Measurements from ENCODE around the gene IMMP2L.

The IMMP2L gene

DNA sequence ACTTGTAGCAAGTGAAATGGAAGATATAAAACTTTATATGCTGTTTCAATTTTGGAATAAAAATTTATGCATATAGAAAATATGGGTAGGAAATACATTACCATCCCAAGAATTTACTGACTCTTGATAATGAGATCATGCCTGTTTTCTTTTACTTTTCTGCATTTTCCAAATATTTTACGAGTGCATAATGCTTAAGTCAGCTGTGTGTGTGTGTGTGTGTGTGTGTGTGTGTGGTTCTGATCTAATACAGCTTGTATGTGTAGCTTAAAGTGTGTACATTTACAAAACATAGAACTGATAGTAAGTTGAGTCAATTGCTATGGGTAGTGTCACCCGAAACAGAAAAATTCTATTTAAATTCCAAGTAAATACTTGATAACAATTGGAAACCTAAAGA is 787.2 kb downstream of the IMMP2L start:
- no peak overlapping the region for H3K4me3 ChIP-seq (ENCODE audit: low read depth, low read length)
- TF ChIP-seq, protein P1, sequence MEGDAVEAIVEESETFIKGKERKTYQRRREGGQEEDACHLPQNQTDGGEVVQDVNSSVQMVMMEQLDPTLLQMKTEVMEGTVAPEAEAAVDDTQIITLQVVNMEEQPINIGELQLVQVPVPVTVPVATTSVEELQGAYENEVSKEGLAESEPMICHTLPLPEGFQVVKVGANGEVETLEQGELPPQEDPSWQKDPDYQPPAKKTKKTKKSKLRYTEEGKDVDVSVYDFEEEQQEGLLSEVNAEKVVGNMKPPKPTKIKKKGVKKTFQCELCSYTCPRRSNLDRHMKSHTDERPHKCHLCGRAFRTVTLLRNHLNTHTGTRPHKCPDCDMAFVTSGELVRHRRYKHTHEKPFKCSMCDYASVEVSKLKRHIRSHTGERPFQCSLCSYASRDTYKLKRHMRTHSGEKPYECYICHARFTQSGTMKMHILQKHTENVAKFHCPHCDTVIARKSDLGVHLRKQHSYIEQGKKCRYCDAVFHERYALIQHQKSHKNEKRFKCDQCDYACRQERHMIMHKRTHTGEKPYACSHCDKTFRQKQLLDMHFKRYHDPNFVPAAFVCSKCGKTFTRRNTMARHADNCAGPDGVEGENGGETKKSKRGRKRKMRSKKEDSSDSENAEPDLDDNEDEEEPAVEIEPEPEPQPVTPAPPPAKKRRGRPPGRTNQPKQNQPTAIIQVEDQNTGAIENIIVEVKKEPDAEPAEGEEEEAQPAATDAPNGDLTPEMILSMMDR (IDR thresholded peaks at IDR 0.05; ENCODE audit: borderline replicate concordance, insufficient read depth, low read depth, low read length): no peak

DNA sequence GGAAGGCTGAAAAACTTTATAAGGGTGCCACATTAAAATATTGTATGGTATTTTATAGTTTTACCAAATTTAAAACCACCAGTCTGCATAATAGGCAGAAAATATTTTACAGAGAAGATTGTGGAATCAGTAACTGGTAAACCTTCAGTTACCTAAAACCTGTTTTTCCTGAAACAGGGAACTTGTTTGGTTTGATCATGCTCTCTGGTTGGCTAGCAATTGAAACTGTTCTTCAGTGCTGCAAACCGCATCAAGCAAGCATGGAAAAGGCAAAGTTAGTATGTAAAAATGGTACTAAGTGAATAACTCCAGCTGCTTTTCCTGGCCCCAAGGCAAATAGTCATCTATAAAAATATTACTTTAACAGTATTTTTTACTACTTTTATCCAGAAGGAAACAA is 788.2 kb downstream of the IMMP2L start:
- TF ChIP-seq, protein P1 (IDR thresholded peaks at IDR 0.05; ENCODE audit: borderline replicate concordance, insufficient read depth, low read depth, low read length): no peak
- no peak overlapping the region for H3K4me3 ChIP-seq (ENCODE audit: low read depth, low read length)

DNA sequence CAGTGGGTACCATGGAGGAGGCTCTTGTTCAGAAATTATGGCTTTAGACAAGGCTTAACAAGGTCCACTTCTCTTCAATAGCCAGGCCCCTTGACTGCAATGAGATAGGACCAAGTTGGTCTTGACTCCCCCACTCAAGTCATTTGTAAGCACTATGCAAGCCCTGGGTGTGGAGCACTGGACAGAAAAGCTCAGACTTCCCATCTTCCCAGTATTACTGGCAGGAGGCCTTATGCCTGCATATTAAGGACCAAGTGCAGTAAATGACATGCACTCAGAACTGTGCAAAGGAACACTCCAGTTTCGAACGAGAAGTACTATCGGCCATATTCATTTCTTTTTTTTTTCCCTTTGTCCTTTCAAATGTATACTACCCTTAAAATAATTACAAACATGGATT is 789.7 kb downstream of the IMMP2L start:
- H3K4me3 ChIP-seq (ENCODE audit: low read depth, low read length): no peak overlapping the region
- TF ChIP-seq, protein P1 (IDR thresholded peaks at IDR 0.05; ENCODE audit: borderline replicate concordance, insufficient read depth, low read depth, low read length): no peak

DNA sequence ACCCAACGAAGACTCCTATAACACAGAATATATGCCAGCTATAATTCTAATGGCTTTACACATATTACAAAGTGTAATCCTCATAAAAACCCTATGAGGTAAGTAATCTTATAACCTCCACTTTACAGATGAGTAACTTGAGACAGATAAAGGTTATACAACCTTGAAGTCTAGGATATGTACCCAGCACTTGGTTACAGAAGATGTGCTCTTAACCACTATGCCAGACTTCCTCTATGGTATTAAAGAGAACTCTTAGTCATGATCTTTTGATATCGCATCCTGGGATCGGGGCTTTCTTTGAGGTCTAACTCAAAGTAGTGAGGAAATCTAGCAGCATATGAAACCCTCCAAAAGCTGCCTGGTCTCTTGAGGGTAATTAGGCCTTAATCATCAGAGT is 790.6 kb downstream of the IMMP2L start:
- no peak overlapping the region for H3K4me3 ChIP-seq (ENCODE audit: low read depth, low read length)
- TF ChIP-seq, protein P1 (IDR thresholded peaks at IDR 0.05; ENCODE audit: borderline replicate concordance, insufficient read depth, low read depth, low read length): no peak

DNA sequence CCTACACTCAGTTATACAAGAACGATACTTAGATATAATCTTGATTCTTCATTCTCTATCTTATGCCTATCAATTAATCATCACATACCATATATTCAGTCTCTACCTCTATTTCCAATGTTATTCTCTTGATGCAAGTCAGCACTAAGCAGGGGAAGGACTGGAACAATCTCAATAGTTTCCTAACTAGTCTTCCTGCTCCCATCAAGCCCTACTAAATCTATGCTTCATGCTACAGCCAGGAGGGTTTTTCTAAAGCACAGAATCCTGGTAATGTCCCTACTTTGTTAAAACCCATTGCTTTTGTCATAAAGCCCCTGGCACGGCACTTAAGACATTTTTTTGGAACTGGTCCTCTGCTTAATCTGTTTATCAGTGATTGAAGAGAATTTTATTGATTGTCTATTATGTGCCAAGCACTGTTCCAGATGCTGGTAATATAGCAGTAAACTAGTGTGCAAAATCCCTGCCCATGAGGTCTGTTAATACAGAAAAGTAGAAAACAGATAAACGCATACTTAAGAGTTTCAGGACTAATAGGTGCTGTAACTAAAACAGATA is 794.7 kb downstream of the IMMP2L start:
- TF ChIP-seq, protein P1 (IDR thresholded peaks at IDR 0.05; ENCODE audit: borderline replicate concordance, insufficient read depth, low read depth, low read length): no peak
- no peak overlapping the region for H3K4me3 ChIP-seq (ENCODE audit: low read depth, low read length)

DNA sequence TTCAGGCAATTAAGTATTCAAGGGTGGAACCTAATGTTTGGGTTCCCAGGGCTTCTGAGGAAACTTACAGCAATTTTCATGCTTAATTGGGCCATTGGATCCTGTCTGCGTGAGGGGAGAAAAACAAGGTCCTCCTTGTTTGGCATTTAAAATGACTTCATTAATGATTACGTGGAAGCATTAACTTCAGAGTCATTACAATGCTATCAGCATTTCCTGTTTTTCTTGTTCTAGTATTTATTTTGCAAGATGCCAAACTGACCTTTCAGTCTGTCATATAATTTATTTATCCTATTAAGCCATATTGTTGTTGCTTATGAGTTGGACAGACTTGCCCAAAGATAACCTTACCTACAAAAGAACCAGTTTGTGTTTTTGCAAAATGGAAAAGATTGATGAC is 795.4 kb downstream of the IMMP2L start:
- H3K4me3 ChIP-seq (ENCODE audit: low read depth, low read length): no peak overlapping the region
- TF ChIP-seq, protein P1 (IDR thresholded peaks at IDR 0.05; ENCODE audit: borderline replicate concordance, insufficient read depth, low read depth, low read length): no peak

DNA sequence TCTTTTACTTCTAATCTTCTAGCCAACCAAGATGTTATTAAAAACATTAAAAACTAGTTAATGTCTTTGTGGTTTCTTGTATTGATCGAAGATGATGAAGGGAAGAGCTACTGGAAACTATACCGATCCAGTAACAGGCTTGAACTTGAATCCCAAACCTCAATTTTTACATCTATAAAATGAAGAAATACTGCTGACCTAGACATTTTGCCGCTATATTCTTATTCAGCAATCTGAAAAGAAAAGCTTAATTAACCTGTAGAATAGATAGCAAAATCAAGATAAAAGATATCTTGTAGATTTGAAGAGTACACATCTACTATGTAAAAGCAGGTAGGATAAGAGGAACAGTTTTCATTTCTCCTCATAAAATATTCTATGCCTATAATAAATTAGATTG is 797.4 kb downstream of the IMMP2L start:
- TF ChIP-seq, protein P1 (IDR thresholded peaks at IDR 0.05; ENCODE audit: borderline replicate concordance, insufficient read depth, low read depth, low read length): no peak
- H3K4me3 ChIP-seq (ENCODE audit: low read depth, low read length): no peak overlapping the region

Measured in GM12875 (cell line).